ENCODE data around the gene MNT. TPM values are rescaled to one million over a fixed set of nuclear protein-coding genes. Genes with fewer than 3 reads are reported as not detected.

The MNT gene
- total RNA-seq, 1 donor from 2014 or later, result 29.4 TPM

DNA sequence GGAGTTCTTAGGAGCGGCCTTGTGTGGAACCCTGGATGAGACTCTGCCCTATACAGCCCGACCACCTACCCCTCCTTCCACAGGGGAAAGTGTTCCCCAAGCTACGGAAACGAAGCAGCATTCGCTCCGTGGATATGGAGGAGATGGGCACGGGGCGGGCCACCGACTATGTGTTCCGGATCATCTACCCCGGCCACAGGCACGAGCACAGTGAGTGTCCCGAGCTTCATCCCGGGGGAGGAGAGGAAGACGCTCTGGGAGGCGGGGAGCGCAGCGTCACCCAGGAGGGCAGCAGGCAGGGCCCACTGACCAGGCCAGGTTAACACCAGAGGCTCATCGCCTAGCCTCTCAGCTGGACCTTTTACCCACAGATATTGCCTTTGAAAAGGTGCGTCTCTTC, 35.7 kb downstream of the MNT start:
- peaks cover 14% of the 10 kb centered on the region for H3K36me3 Mint-ChIP-seq (ENCODE audit: low read depth)
- H3K4me3 Mint-ChIP-seq (ENCODE audit: unreplicated experiment), result no peak overlapping the region
- no peak for DNase-seq (ENCODE audit: low spot score)
- H3K27ac Mint-ChIP-seq (ENCODE audit: unreplicated experiment), result no peak overlapping the region
- peaks cover 10% of the 10 kb centered on the region for H3K4me1 Mint-ChIP-seq (ENCODE audit: low read depth)
- no peaks in the 10 kb centered on the region for H3K9me3 Mint-ChIP-seq (ENCODE audit: low read depth)
- H3K27me3 Mint-ChIP-seq (ENCODE audit: low read depth), result no peaks in the 10 kb centered on the region
- TF ChIP-seq, protein P1, sequence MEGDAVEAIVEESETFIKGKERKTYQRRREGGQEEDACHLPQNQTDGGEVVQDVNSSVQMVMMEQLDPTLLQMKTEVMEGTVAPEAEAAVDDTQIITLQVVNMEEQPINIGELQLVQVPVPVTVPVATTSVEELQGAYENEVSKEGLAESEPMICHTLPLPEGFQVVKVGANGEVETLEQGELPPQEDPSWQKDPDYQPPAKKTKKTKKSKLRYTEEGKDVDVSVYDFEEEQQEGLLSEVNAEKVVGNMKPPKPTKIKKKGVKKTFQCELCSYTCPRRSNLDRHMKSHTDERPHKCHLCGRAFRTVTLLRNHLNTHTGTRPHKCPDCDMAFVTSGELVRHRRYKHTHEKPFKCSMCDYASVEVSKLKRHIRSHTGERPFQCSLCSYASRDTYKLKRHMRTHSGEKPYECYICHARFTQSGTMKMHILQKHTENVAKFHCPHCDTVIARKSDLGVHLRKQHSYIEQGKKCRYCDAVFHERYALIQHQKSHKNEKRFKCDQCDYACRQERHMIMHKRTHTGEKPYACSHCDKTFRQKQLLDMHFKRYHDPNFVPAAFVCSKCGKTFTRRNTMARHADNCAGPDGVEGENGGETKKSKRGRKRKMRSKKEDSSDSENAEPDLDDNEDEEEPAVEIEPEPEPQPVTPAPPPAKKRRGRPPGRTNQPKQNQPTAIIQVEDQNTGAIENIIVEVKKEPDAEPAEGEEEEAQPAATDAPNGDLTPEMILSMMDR (IDR thresholded peaks at IDR 0.05), result no peak

DNA sequence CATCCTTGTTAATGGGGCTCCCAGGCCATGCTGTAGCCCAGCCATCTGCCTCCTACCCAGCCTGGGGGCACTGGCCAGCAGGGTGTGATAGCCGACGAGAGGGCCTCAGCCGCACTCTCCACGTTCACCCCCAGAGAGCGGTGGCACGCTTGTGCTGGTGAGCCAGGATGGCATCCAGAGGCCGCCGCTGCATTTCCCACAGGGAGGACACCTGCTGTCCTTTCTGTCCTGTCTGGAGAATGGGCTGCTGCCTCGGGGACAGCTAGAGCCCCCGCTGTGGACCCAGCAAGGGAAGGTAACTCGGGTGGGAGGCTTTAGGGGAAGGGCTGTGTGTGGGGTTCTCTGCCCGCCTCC, 36.1 kb downstream of the MNT start:
- H3K4me1 Mint-ChIP-seq (ENCODE audit: low read depth), result peaks cover 11% of the 10 kb centered on the region
- H3K9me3 Mint-ChIP-seq (ENCODE audit: low read depth), result no peaks in the 10 kb centered on the region
- TF ChIP-seq, protein P1 (IDR thresholded peaks at IDR 0.05), result no peak
- no peak for DNase-seq (ENCODE audit: low spot score)
- H3K36me3 Mint-ChIP-seq (ENCODE audit: low read depth), result peaks cover 14% of the 10 kb centered on the region
- H3K4me3 Mint-ChIP-seq (ENCODE audit: unreplicated experiment), result no peak overlapping the region
- no peak overlapping the region for H3K27ac Mint-ChIP-seq (ENCODE audit: unreplicated experiment)
- no peaks in the 10 kb centered on the region for H3K27me3 Mint-ChIP-seq (ENCODE audit: low read depth)

DNA sequence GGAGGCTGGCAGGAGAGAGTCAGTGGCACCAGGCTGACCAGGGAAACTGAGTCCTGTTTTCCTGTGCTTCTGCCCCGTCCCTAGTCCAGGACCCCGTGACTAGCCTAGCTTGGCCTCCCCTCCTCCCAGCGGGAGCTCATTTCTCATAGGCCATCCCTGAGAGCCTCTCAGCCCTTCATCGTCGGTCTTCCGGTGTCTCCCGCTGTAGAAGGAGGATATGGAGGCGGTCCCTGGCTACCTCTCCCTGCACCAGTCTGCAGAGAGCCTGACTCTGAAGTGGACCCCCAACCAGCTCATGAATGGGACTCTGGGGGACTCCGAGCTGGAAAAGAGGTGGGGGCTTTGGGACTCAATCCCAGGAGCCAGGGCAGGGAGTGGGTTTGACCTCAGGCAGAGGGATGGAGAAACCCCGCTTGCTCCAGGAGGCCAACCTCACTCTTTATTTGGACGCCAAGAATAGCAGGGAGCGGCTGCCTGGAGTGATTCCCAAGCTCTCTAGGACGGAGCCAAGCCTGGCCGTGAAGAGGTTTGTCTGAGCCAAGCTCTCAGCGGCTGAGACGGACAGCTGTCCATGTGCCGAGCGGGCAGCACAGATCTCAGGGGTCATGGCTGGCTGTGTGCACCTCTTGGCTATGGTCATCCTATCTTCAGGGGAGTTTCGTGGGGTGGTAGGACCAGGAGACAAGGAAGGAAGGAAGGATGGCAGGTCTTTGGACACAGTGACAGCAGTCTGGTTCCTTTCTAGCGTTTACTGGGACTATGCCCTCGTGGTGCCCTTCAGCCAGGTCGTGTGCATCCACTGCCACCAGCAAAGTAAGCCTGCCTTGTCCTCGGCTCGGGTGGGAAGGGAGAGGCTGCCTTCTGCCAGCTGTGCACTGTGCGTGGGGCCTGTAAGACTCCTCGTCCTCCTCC, 36.8 kb downstream of the MNT start:
- TF ChIP-seq, protein P1 (IDR thresholded peaks at IDR 0.05), result no peak
- no peak for DNase-seq (ENCODE audit: low spot score)
- no peak overlapping the region for H3K4me3 Mint-ChIP-seq (ENCODE audit: unreplicated experiment)
- H3K27ac Mint-ChIP-seq (ENCODE audit: unreplicated experiment), result no peak overlapping the region
- H3K27me3 Mint-ChIP-seq (ENCODE audit: low read depth), result no peaks in the 10 kb centered on the region
- H3K4me1 Mint-ChIP-seq (ENCODE audit: low read depth), result peaks cover 16% of the 10 kb centered on the region
- H3K36me3 Mint-ChIP-seq (ENCODE audit: low read depth), result peaks cover 14% of the 10 kb centered on the region
- H3K9me3 Mint-ChIP-seq (ENCODE audit: low read depth), result no peaks in the 10 kb centered on the region

DNA sequence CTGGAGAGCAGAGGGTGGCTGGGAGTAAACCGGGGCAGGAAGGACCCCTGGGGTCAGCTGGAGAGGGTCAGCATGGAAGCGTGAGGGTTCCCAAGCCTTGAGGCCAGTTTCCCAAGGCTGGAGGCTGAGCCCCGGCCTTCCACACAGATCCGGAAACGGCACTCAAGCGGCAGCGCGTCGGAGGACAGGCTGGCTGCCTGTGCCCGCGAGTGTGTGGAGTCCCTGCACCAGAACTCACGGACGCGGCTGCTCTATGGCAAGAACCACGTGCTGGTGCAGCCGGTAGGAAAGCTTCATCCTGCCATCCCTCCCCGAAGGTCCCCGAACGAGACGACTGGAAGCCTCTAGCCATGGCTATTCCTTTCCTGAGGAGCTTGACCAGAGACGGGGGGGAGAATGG, 37.5 kb downstream of the MNT start:
- no peak overlapping the region for H3K4me3 Mint-ChIP-seq (ENCODE audit: unreplicated experiment)
- TF ChIP-seq, protein P1 (IDR thresholded peaks at IDR 0.05), result no peak
- no peaks in the 10 kb centered on the region for H3K27me3 Mint-ChIP-seq (ENCODE audit: low read depth)
- no peaks in the 10 kb centered on the region for H3K9me3 Mint-ChIP-seq (ENCODE audit: low read depth)
- peaks cover 14% of the 10 kb centered on the region for H3K36me3 Mint-ChIP-seq (ENCODE audit: low read depth)
- peaks cover 20% of the 10 kb centered on the region for H3K4me1 Mint-ChIP-seq (ENCODE audit: low read depth)
- no peak overlapping the region for H3K27ac Mint-ChIP-seq (ENCODE audit: unreplicated experiment)
- DNase-seq (ENCODE audit: low spot score), result no peak

DNA sequence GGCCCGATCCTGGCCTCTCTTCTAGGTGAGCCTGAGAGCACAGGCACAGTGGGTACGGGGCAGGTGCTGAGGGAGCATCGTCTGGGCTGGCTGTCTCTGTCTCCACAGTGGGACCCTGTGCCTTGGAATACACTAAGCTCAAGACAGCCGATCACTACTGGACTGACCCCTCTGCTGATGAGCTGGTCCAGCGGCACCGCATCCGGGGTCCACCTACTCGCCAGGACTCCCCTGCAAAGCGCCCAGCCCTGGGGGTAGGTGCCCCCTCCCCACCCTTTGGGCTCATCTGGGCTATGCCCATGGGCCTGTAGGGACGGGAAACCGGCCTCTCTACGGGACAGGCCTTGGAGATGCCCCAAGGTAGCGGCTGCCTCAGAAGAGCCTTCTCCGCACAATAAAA, 38.0 kb downstream of the MNT start:
- no peaks in the 10 kb centered on the region for H3K9me3 Mint-ChIP-seq (ENCODE audit: low read depth)
- no peak overlapping the region for H3K27ac Mint-ChIP-seq (ENCODE audit: unreplicated experiment)
- TF ChIP-seq, protein P1 (IDR thresholded peaks at IDR 0.05), result no peak
- peaks cover 14% of the 10 kb centered on the region for H3K36me3 Mint-ChIP-seq (ENCODE audit: low read depth)
- no peaks in the 10 kb centered on the region for H3K27me3 Mint-ChIP-seq (ENCODE audit: low read depth)
- H3K4me1 Mint-ChIP-seq (ENCODE audit: low read depth), result peaks cover 20% of the 10 kb centered on the region
- no peak overlapping the region for H3K4me3 Mint-ChIP-seq (ENCODE audit: unreplicated experiment)
- DNase-seq (ENCODE audit: low spot score), result no peak

Data from chondrocyte (in vitro differentiated cells).